GM12878 (cell line): ENCODE results near the gene HOXB6. TPM values are rescaled to one million over a fixed set of nuclear protein-coding genes. Genes with fewer than 3 reads are reported as not detected.

Source experiments
- ATAC-seq: fragments of 200-7000 bp; cut with Tn5 transposase; 3 replicates; pipeline ENCODE4 v1.9.1; 2020; ENCODE audit warnings: mild to moderate bottlenecking, moderate library complexity
- BruUV-seq: library from RNA; stranded (reverse); fragments of 400-500 nt; replicated peaks from 2 replicates; lab custom pipeline; 2021; lab: Mats Ljungman, UMichigan
- CTCF ChIA-PET: fragments of 300-600 bp; sonication (Branson Sonifier 250); formaldehyde crosslinking; extraction: SDS; loops from one replicate; lab custom pipeline; 2021; ENCODE audit warnings: inconsistent platforms; lab: Yijun Ruan, JAX
- POLR2A ChIA-PET: fragments of 350-600 bp; formaldehyde crosslinking; extraction: SDS; loops from one replicate; lab custom pipeline; 2021; ENCODE audit warnings: inconsistent platforms; lab: Charles Lee
- RAD21 ChIA-PET: fragments of 300-600 bp; sonication (Branson Sonifier 250); formaldehyde crosslinking; loops from one replicate; lab custom pipeline; 2023; ENCODE audit warnings: antibody characterized with exemption; ENCODE audit not compliant: unreplicated experiment; lab: Charles Lee
- SMC1A ChIA-PET: fragments of 300-600 bp; sonication (Branson Sonifier 250); formaldehyde crosslinking; loops from one replicate; lab custom pipeline; 2023; ENCODE audit not compliant: unreplicated experiment, uncharacterized antibody; lab: Charles Lee
- DNase-seq: peaks from one replicate; pipeline ENCODE4 v3.0.0-alpha.2; 2011; ENCODE audit warnings: low read depth, low spot score
- FAIRE-seq: peaks from 3 replicates; lab custom pipeline; 2011; peaks lifted over from hg19 to GRCh38; lab: Jason Lieb, UNC
- H2AFZ ChIP-seq: 2 replicates; pipeline ENCODE4 v1.6.0; 2011; ENCODE audit warnings: low read depth, low read length, control low read depth; ENCODE audit not compliant: control insufficient read depth
- H3K27ac ChIP-seq: 2 replicates; pipeline ENCODE4 v1.5.1; 2011; ENCODE audit warnings: control low read depth; ENCODE audit not compliant: control insufficient read depth, insufficient read depth
- H3K27me3 ChIP-seq, 2 experiments: replicated peaks in 1 of 2; 2 replicates each; pipeline versions ENCODE4 v1.6.0 to v1.6.1; 2011; ENCODE audit warnings: low read length in 1 of 2; ENCODE audit not compliant: control insufficient read depth in 2 of 2, insufficient read depth in 2 of 2
- H3K36me3 ChIP-seq, 2 experiments: 2 replicates each; pipeline ENCODE4 v1.5.1; 2011; ENCODE audit warnings: low read length in 1 of 2; ENCODE audit not compliant: control insufficient read depth in 2 of 2, insufficient read depth in 2 of 2
- H3K4me1 ChIP-seq: 2 replicates; pipeline ENCODE4 v1.6.1; 2011; ENCODE audit warnings: mild to moderate bottlenecking, low read length, moderate library complexity, mixed read lengths; ENCODE audit not compliant: control insufficient read depth, insufficient read depth
- H3K4me2 ChIP-seq: 2 replicates; pipeline ENCODE4 v1.6.0; 2011; ENCODE audit warnings: control low read depth; ENCODE audit not compliant: control insufficient read depth, insufficient read depth
- H3K4me3 ChIP-seq: fragments of 200-600 bp; sonication (generic); 2 replicates; pipeline ENCODE4 v1.5.1; 2016
- H3K79me2 ChIP-seq: 2 replicates; pipeline ENCODE4 v1.6.0; 2011; ENCODE audit warnings: low read length; ENCODE audit not compliant: control insufficient read depth, insufficient read depth
- H3K9ac ChIP-seq: 2 replicates; pipeline ENCODE4 v1.8.0; 2011; ENCODE audit warnings: low read length, control low read depth, mixed read lengths; ENCODE audit not compliant: control insufficient read depth, insufficient read depth
- H3K9me3 ChIP-seq: replicated peaks from 3 replicates; pipeline ENCODE4 v1.5.1; 2011; ENCODE audit warnings: mild to moderate bottlenecking, low read length; ENCODE audit not compliant: control insufficient read depth, insufficient read depth
- H4K20me1 ChIP-seq: 2 replicates; pipeline ENCODE4 v1.6.0; 2011; ENCODE audit not compliant: control insufficient read depth, insufficient read depth
- ATF7 ChIP-seq: fragments of 450-650 bp; IDR thresholded peaks from 2 replicates; pipeline ENCODE4 v1.6.1; 2016; ENCODE audit warnings: low read depth, mild to moderate bottlenecking
- EED ChIP-seq: sonication (generic); IDR thresholded peaks from 2 replicates; pipeline ENCODE4 v1.6.1; 2016; ENCODE audit warnings: antibody characterized with exemption, low read depth
- NR2F1 ChIP-seq: fragments of 450-650 bp; conservative IDR thresholded peaks from 2 replicates; pipeline ENCODE4 v1.6.1; 2017; ENCODE audit warnings: mild to moderate bottlenecking
- NRF1 ChIP-seq: conservative IDR thresholded peaks from 2 replicates; pipeline ENCODE4 v1.6.1; 2011; ENCODE audit warnings: mild to moderate bottlenecking, low read depth, low read length, improper control_type of control experiment
- RFX5 ChIP-seq: IDR thresholded peaks from 2 replicates; pipeline ENCODE4 v1.6.1; 2011; ENCODE audit warnings: low read depth, low read length, improper control_type of control experiment
- SIN3A ChIP-seq: IDR thresholded peaks from 2 replicates; pipeline ENCODE4 v1.6.1; 2012; ENCODE audit warnings: low read depth, low read length, improper control_type of control experiment
- SIX5 ChIP-seq: IDR thresholded peaks from 2 replicates; pipeline ENCODE4 v1.6.1; 2011; ENCODE audit warnings: mild to moderate bottlenecking, low read depth, low read length, moderate library complexity; ENCODE audit not compliant: severe bottlenecking
- SREBF2 ChIP-seq: IDR thresholded peaks from 2 replicates; pipeline ENCODE4 v1.6.1; 2012; ENCODE audit warnings: mild to moderate bottlenecking, low read length
- STAT1 ChIP-seq: fragments of 450-650 bp; conservative IDR thresholded peaks from 2 replicates; pipeline ENCODE4 v1.6.1; 2014; ENCODE audit warnings: antibody characterized with exemption, mild to moderate bottlenecking
- ZNF274 ChIP-seq: IDR thresholded peaks from one replicate; pipeline ENCODE4 v1.8.0; 2011; ENCODE audit not compliant: insufficient read length, insufficient read depth
- ZZZ3 ChIP-seq: IDR thresholded peaks from 2 replicates; pipeline ENCODE4 v1.6.1; 2011; ENCODE audit warnings: low read depth; ENCODE audit not compliant: control insufficient read depth, insufficient read length
- WGBS: methylation state at CpG from one replicate; pipeline ENCODE4 v1.1.6; 2016; ENCODE audit warnings: low lambda C conversion rate; ENCODE audit not compliant: insufficient replicate concordance, insufficient coverage; ENCODE audit errors: missing lambda C conversion rate; 5-methylcytosine and 5-hydroxymethylcytosine counted together
- in situ Hi-C: fragments of 300-500 bp; cut with MboI; formaldehyde crosslinking; loops from 9 replicates; pipeline ENCODE4 v1.14.3; 2018; ENCODE audit warnings: mixed read lengths
- intact Hi-C: fragments of 100-400 bp; cut with micrococcal nuclease; formaldehyde crosslinking; loops from one replicate; pipeline ENCODE4 v1.14.2; 2022; ENCODE audit not compliant: unreplicated experiment
- polyA plus RNA-seq, 11 experiments: library from polyadenylated mRNA; depleted of rRNA in 4 of 11; unstranded in 6 of 11; stranded (reverse) in 5 of 11; fragments of >200 nt; fragmentation: Nextera tagmentation in 4 of 11; fragmentation: Illumina TruSeq in 1 of 11; extraction: Ambion mirVana in 4 of 11; extraction: Trizol in 1 of 11; gene quantifications; 1 replicate in 1 of 11; 2 replicates in 10 of 11; pipeline versions ENCODE4 v1.2.1 to v1.2.3, GENCODE V29; 2011 to 2016; ENCODE audit warnings: inconsistent platforms in 2 of 11, missing spikeins in 2 of 11, low read depth in 1 of 11
- total RNA-seq, 4 experiments: library from RNA; depleted of rRNA in 3 of 4; stranded (reverse); fragments of >200 nt in 3 of 4; fragmentation: Illumina TruSeq in 1 of 4; extraction: Trizol in 1 of 4; gene quantifications; 2 replicates each; pipeline versions ENCODE4 v1.2.1 to v1.2.3, GENCODE V29; 2013 to 2021
- TF ChIP-seq, protein P1 (sequence below): fragments of 450-650 bp; IDR thresholded peaks from 2 replicates; pipeline ENCODE4 v1.6.1; 2017; ENCODE audit warnings: borderline replicate concordance

Gene HOXB6
- total and polyA plus RNA-seq, 10 of the 15 experiments (the other 5 are each of a cell fraction or from before 2014, with no cell fraction given), result 0.04 to 0.51 (median 0.09) TPM; not detected in 2

- FAIRE-seq (no peak), ATAC-seq (no peak), DNase-seq (no peak)
- no peaks in the 10 kb centered on the region for H3K9me3 ChIP-seq
- peaks cover 7% of the 10 kb centered on the region for H3K4me1 ChIP-seq
- ChIA-PET CTCF (no interaction called here), RAD21 (no interaction called here), SMC1A (no interaction called here), POLR2A (no interaction called here)
- no peak overlapping the region for H2AFZ ChIP-seq
- H4K20me1 ChIP-seq, result no peaks in the 10 kb centered on the region
- WGBS, result 59% methylated on average over 23 of the region's 23 CpGs
- H3K27me3 ChIP-seq, result peaks cover 9 to 19% of the 10 kb centered on the region in 2 experiments
- H3K4me3 ChIP-seq, result no peak overlapping the region
- in situ Hi-C loops, result no loop called here
- TF ChIP-seq ZZZ3 (no peak), SREBF2 (no peak), NR2F1 (no peak), RFX5 (no peak), NRF1 (no peak), STAT1 (no peak), ATF7 (no peak), ZNF274 (no peak), EED (no peak), SIX5 (no peak), SIN3A (no peak)
- TF ChIP-seq, protein P1, sequence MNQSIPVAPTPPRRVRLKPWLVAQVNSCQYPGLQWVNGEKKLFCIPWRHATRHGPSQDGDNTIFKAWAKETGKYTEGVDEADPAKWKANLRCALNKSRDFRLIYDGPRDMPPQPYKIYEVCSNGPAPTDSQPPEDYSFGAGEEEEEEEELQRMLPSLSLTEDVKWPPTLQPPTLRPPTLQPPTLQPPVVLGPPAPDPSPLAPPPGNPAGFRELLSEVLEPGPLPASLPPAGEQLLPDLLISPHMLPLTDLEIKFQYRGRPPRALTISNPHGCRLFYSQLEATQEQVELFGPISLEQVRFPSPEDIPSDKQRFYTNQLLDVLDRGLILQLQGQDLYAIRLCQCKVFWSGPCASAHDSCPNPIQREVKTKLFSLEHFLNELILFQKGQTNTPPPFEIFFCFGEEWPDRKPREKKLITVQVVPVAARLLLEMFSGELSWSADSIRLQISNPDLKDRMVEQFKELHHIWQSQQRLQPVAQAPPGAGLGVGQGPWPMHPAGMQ, result no peak
- no peak overlapping the region for H3K27ac ChIP-seq
- intact Hi-C loops, result no loop called here
- H3K36me3 ChIP-seq, result no peaks in the 10 kb centered on the region
- no peak overlapping the region for H3K9ac ChIP-seq
- H3K4me2 ChIP-seq, result no peak overlapping the region
- H3K79me2 ChIP-seq, result no peaks in the 10 kb centered on the region
- BruUV-seq, result no TSS peak
These were observed 38.3 kb upstream of the HOXB6 start for GRCh38 chr17:48642843-48643696.
